Psoas muscle (tissue), 8 donors: ENCODE data around the gene SCGN. TPM values are rescaled to one million over a fixed set of nuclear protein-coding genes. Genes with fewer than 3 reads are reported as not detected.

Experiments
- ATAC-seq, 4 donors: fragments of 200-7000 bp; cut with Tn5 transposase; one replicate each; pipeline ENCODE4 v1.9.1; 2020; ENCODE audit warnings: moderate library complexity in 3 of 4, mild to moderate bottlenecking in 2 of 4
- DNase-seq, 2 donors: peaks; one replicate each; pipeline ENCODE4 v3.0.0-alpha.2; 2020
- H3K27ac ChIP-seq: fragments of 200-600 bp; one replicate; pipeline ENCODE4 v1.8.0; 2022
- H3K27me3 ChIP-seq, 3 donors: fragments of 200-600 bp in 1 of 3; one replicate each; pipeline versions ENCODE4 v1.6.1 to v1.8.0; 2013 to 2022; ENCODE audit warnings: low read length in 2 of 3, mild to moderate bottlenecking in 2 of 3, moderate library complexity in 1 of 3; ENCODE audit not compliant: insufficient read depth in 3 of 3
- H3K36me3 ChIP-seq, 2 donors: fragments of 200-600 bp in 1 of 2; one replicate each; pipeline versions ENCODE4 v1.6.1 to v1.8.0; 2013 to 2022; ENCODE audit warnings: low read depth in 1 of 2, mild to moderate bottlenecking in 1 of 2, moderate library complexity in 1 of 2; ENCODE audit not compliant: insufficient read depth in 1 of 2
- H3K4me1 ChIP-seq: fragments of 200-600 bp; one replicate; pipeline ENCODE4 v1.8.0; 2022
- H3K4me3 ChIP-seq: fragments of 200-600 bp; one replicate; pipeline ENCODE4 v1.8.0; 2022; ENCODE audit warnings: mild to moderate bottlenecking
- H3K9me3 ChIP-seq: fragments of 200-600 bp; one replicate; pipeline ENCODE4 v1.8.0; 2022
- CTCF ChIP-seq: fragments of 200-600 bp; IDR thresholded peaks from one replicate; pipeline ENCODE4 v1.8.0; 2022; ENCODE audit warnings: antibody characterized with exemption
- WGBS, 3 donors: extraction: QIAGEN DNeasy Blood & Tissue Kit; methylation state at CpG; one replicate each; pipeline versions ENCODE4 v1.1.6 to v1.1.7; 2013; 5-methylcytosine and 5-hydroxymethylcytosine counted together
- intact Hi-C, 2 donors: fragments of 100-400 bp; cut with DNase I; formaldehyde crosslinking; loops; one replicate each; pipeline versions ENCODE4 v1.11.0 to v1.14.2; 2022
- polyA plus RNA-seq, 3 donors: library from polyadenylated mRNA; stranded (reverse); fragments of 200-250 nt; gene quantifications; one replicate each; pipeline ENCODE4 v1.2.3, GENCODE V29; 2013
- total RNA-seq, 4 donors: library from RNA; stranded (reverse); fragmentation: NEBNext Ultra II Directional in 2 of 4; extraction: Animal tissue kit (Norgen Biotek cat#: 25700) in 2 of 4; gene quantifications; one replicate each; pipeline versions ENCODE4 v1.2.1 to v1.2.4, GENCODE V29; 2021 to 2023
- donor health status: healthy with polysubstance abuse.
- donor health status: DM: no; HTN: no; CAD: no; lungs with moderate emphysema.
- donor health status: Bipolar disorder and iron deficiency.
- donor health status: healthy.
- donor health status: DM: yes; HTN: yes; CAD: no.
- donor health status: DM: no; HTN: no; CAD: no.
- donor health status: DM: no; HTN: no; CAD: no.
- donor health status: DM: yes; HTN: yes; CAD: no.

Gene SCGN
- total and polyA plus RNA-seq, 7 donors, result not detected

DNA sequence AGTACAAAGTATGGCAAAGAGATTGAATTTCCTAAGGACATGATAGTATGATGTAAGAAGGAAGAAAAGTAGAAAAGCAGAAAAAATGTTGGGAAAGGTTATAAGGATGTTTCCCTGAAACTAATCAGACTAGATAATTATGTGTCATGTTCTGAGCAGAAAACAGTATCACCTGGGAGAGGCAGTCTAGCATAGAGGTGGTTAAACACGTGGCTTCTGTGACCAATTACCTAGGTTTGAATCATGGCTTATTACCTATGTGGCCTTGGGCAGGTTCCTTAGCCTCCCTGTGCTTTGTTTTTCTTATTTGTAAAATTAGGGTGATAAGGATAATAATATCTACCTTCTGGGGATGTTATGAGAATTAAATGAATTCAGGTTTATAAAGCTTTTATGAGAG is 38.0 kb downstream of the SCGN start:
- Histone ChIP-seq H3K4me3 (no peak overlapping the region), H3K9me3 (no peaks in the 10 kb centered on the region), H3K4me1 (no peaks in the 10 kb centered on the region), H3K36me3 (no peaks in the 10 kb centered on the region), H3K27me3 (no peaks in the 10 kb centered on the region), H3K27ac (no peak overlapping the region)
- DNase-seq (no peak), ATAC-seq (no peak)
- no peak for TF ChIP-seq CTCF
- WGBS, 3 donors, result 58 to 62% (median 60%) methylated on average over 1 of the region's 1 CpG
- intact Hi-C loops, result no loop called here

DNA sequence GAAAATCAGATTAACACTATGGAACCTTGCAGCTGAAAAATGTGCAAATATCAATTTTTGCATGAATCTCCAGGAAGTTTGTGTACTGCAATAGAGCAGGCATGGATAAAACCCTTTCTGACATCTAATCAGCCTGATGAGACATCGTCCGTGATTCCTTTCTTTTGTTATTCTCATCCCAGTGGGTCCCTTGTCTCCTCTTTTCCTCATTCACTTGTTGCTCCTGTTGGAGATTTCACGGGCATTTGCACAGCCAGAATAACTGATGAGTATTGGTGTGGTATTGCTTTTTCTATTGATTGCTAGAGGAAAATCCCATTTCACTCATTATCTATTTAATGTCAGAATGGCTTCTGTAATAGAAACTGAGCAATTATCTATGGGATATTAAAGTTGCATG is 39.9 kb downstream of the SCGN start:
- WGBS, 3 donors, result 51 to 79% (median 70%) methylated on average over 3 of the region's 3 CpGs

DNA sequence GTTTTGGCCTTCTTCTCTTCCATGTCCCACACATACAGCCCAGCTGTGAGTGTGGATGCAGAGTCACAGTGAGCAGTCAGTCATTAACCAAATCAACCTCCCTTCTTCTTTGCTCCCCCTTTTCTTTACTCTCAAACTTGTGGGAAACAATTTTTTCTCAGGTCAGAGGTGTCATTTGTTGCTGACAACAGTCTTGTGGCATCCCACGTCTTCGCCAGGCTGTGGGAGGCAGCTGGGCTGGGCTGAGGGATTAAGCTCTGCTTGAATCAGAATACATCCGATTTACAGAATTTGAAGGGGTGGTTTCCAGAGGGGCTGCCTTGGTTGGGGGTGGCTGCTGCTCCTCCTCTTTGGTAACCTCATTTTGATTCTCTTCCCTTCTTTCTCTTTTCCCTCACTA is 40.5 kb downstream of the SCGN start:
- 32 to 47% (median 41%) methylated on average over 3 of the region's 3 CpGs for WGBS, 3 donors
- intact Hi-C loops, result no loop called here
- ATAC-seq (no peak), DNase-seq (no peak)
- Histone ChIP-seq H3K9me3 (no peaks in the 10 kb centered on the region), H3K4me1 (no peaks in the 10 kb centered on the region), H3K36me3 (no peaks in the 10 kb centered on the region), H3K27ac (no peak overlapping the region), H3K27me3 (no peaks in the 10 kb centered on the region), H3K4me3 (no peak overlapping the region)
- TF ChIP-seq CTCF, result no peak

More for the DNA sequence above, 39.9 kb downstream of the SCGN start:
- no peak overlapping the region for H3K4me3 ChIP-seq
- no peaks in the 10 kb centered on the region for H3K27me3 ChIP-seq
- H3K36me3 ChIP-seq, result no peaks in the 10 kb centered on the region
- TF ChIP-seq CTCF, result no peak
- no peak overlapping the region for H3K27ac ChIP-seq
- H3K4me1 ChIP-seq, result no peaks in the 10 kb centered on the region
- intact Hi-C loops, result no loop called here
- DNase-seq (no peak), ATAC-seq (no peak)
- H3K9me3 ChIP-seq, result no peaks in the 10 kb centered on the region

GRCh38 chr6:25694366-25694765 is 42.4 kb downstream of the SCGN start:
- intact Hi-C loops, result no loop called here
- H3K9me3 ChIP-seq, result no peaks in the 10 kb centered on the region
- H3K27ac ChIP-seq, result no peak overlapping the region
- WGBS, 3 donors, result 72 to 73% (median 73%) methylated on average over 4 of the region's 4 CpGs
- H3K27me3 ChIP-seq, result no peaks in the 10 kb centered on the region
- ATAC-seq, result no peak
- DNase-seq, result no peak
- no peaks in the 10 kb centered on the region for H3K4me1 ChIP-seq
- no peak for TF ChIP-seq CTCF
- no peaks in the 10 kb centered on the region for H3K36me3 ChIP-seq
- H3K4me3 ChIP-seq, result no peak overlapping the region

DNA sequence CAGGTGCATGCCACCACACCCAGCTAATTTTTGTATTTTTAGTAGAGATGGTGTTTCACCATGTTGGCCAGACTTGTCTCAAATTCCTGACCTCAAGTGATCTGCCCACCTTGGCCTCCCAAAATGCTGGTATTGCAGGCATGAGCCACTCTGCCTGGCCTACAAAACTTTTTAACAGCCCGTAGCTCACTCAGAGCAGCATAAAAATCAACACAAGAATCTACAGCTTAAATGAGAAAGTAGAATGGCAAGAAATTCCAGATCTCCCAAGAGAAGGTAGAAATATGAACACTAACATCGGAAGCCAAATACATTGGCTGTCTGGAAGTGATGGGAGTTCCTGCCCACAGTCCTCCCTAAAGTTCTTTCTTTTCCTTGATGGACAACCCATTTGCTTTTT is 43.7 kb downstream of the SCGN start:
- DNase-seq (no peak), ATAC-seq (no peak)
- TF ChIP-seq CTCF, result no peak
- H3K4me3 ChIP-seq, result no peak overlapping the region
- H3K27ac ChIP-seq, result no peak overlapping the region
- intact Hi-C loops, result no loop called here
- no peaks in the 10 kb centered on the region for H3K9me3 ChIP-seq
- 33 to 41% (median 35%) methylated on average over 2 of the region's 2 CpGs for WGBS, 3 donors
- H3K4me1 ChIP-seq, result no peaks in the 10 kb centered on the region
- no peaks in the 10 kb centered on the region for H3K27me3 ChIP-seq
- H3K36me3 ChIP-seq, result no peaks in the 10 kb centered on the region
